Heart left ventricle (tissue), 16 donors: Measurements from ENCODE around the gene PGLYRP2. TPM values are rescaled to one million over a fixed set of nuclear protein-coding genes. Genes with fewer than 3 reads are reported as not detected.
A peak's percentile ranks its signal among the peaks of the same experiment; 100 is the strongest.

Source experiments
- ATAC-seq, 4 donors: fragments of 200-7000 bp; cut with Tn5 transposase; one replicate each; pipeline ENCODE4 v1.9.1; 2020 to 2022; ENCODE audit warnings: moderate library complexity in 4 of 4, mild to moderate bottlenecking in 3 of 4, moderate number of reproducible peaks in 1 of 4
- DNase-seq, 5 donors: peaks; one replicate each; pipeline ENCODE4 v3.0.0-alpha.2; 2020
- H3K27ac ChIP-seq, 12 donors: fragments of 200-600 bp; sonication (generic) in 4 of 12; one replicate each; pipeline versions ENCODE4 v1.5.0 to v1.8.0; 2016 to 2022; ENCODE audit warnings: mild to moderate bottlenecking in 2 of 12
- H3K27me3 ChIP-seq, 9 donors: fragments of 200-600 bp; sonication (generic) in 2 of 9; one replicate each; pipeline versions ENCODE4 v1.5.1 to v1.8.0; 2016 to 2022; ENCODE audit warnings: mild to moderate bottlenecking in 3 of 9
- H3K36me3 ChIP-seq, 9 donors: fragments of 200-600 bp; sonication (generic) in 2 of 9; one replicate each; pipeline versions ENCODE4 v1.5.0 to v1.8.0; 2018 to 2022; ENCODE audit warnings: mild to moderate bottlenecking in 2 of 9
- H3K4me1 ChIP-seq, 12 donors: fragments of 200-600 bp; sonication (generic) in 4 of 12; one replicate each; pipeline versions ENCODE4 v1.5.0 to v1.8.0; 2016 to 2022; ENCODE audit warnings: mild to moderate bottlenecking in 3 of 12
- H3K4me3 ChIP-seq, 12 donors: fragments of 200-600 bp; sonication (generic) in 4 of 12; one replicate each; pipeline versions ENCODE4 v1.5.0 to v1.8.0; 2017 to 2022; ENCODE audit warnings: mild to moderate bottlenecking in 9 of 12, moderate library complexity in 4 of 12
- H3K9me3 ChIP-seq, 12 donors: fragments of 200-600 bp; sonication (generic) in 4 of 12; one replicate each; pipeline versions ENCODE4 v1.5.0 to v1.8.0; 2016 to 2022; ENCODE audit warnings: mild to moderate bottlenecking in 1 of 12
- CTCF ChIP-seq, 12 donors: fragments of 200-600 bp; sonication (generic) in 4 of 12; IDR thresholded peaks; one replicate each; pipeline versions ENCODE4 v1.5.0 to v1.8.0; 2018 to 2022; ENCODE audit warnings: antibody characterized with exemption in 12 of 12, mild to moderate bottlenecking in 5 of 12
- POLR2A ChIP-seq, 2 donors: fragments of 450-650 bp; IDR thresholded peaks; one replicate each; pipeline ENCODE4 v1.6.1; 2017; ENCODE audit warnings: antibody characterized with exemption in 2 of 2, mild to moderate bottlenecking in 2 of 2, moderate library complexity in 2 of 2
- WGBS, 4 donors: extraction: QIAGEN DNeasy Blood & Tissue Kit in 2 of 4; methylation state at CpG; one replicate each; pipeline versions ENCODE4 v1.1.5 to v1.1.7; 2013 to 2018; 5-methylcytosine and 5-hydroxymethylcytosine counted together
- intact Hi-C, 10 donors: fragments of 100-400 bp; cut with DNase I; formaldehyde crosslinking; loops; one replicate each; pipeline versions ENCODE4 v1.11.1 to v1.14.2; 2022
- polyA plus RNA-seq, 2 donors: library from polyadenylated mRNA; stranded (reverse); fragments of 200-250 nt; gene quantifications; one replicate each; pipeline ENCODE4 v1.2.3, GENCODE V29; 2013
- total RNA-seq, 9 donors: library from RNA; depleted of rRNA in 2 of 9; stranded (reverse); fragments of >200 nt in 2 of 9; fragmentation: NEBNext Ultra II Directional in 3 of 9; extraction: Animal tissue kit (Norgen Biotek cat#: 25700) in 3 of 9; gene quantifications; one replicate each; pipeline versions ENCODE4 v1.1.0 to v1.2.4, GENCODE V29; 2016 to 2023
- donor health status: ischemic (EF 13 %, LVEDD 7.1; RV severe dilation, severe dysfunction).
- donor health status: healthy with polysubstance abuse.
- donor health status: DM: no; HTN: yes; CAD: no.
- donor health status: DM: no; HTN: no; CAD: no.
- donor health status: ischemic (EF 25% LVEDD 6.9; RV normal size, moderate dysfunction).
- donor health status: ischemic (EF 25% LVEDD 5.7; RV mildly dilated, moderate dysfunction).
- donor health status: healthy.
- donor health status: DM: yes; HTN: yes; CAD: no.
- donor health status: ischemic (EF 35%, LVEDD 5.7; RV mildly dilated, moderate dysfunction).
- donor health status: nonischemic (EF 11% LVEDD 7.7; RV severe dilation, severe dysfunction).
- donor health status: DM: yes; HTN: yes; CAD: no.
- donor health status: PGD.
- donor health status: ischemic (EF 29% LVEDD 5.4; RV normal size, mild dysfunction).
- donor health status: nonischemic (EF 23%, LVEDD 6.1; RV moderate dilation, normal function).

PGLYRP2 gene
- total and polyA plus RNA-seq, 11 donors = not detected

- no peaks in the 10 kb centered on the region for H3K9me3 ChIP-seq
- DNase-seq (peak in 2 of 5 donors; percentile 18 to 23), ATAC-seq (no peak)
- H3K27me3 ChIP-seq = no peaks in the 10 kb centered on the region
- peaks cover 3 to 40% (median 26%) of the 10 kb centered on the region in 12 donors for H3K4me1 ChIP-seq
- no peak overlapping the region for H3K27ac ChIP-seq
- WGBS, 4 donors = 91 to 95% (median 94%) methylated on average over 33 to 35 of the region's 35 CpGs
- peaks cover 0 to 63% (median 48%) of the 10 kb centered on the region in 9 donors for H3K36me3 ChIP-seq
- no peak overlapping the region for H3K4me3 ChIP-seq
- TF ChIP-seq CTCF (IDR thresholded peaks at IDR 0.05) = no peak
- TF ChIP-seq POLR2A (IDR thresholded peaks at IDR 0.05) = no peak
- intact Hi-C loops = loop anchor here in 2 of 10 donors (10.0 kb wide), 1 partner anchor 127 kb away; no protein-coding TSS in a partner anchor
Observed at GRCh38 chr19:15427991-15428471, 51.3 kb downstream of the PGLYRP2 start.

- H3K27ac ChIP-seq = no peak overlapping the region
- intact Hi-C loops = loop anchor here in 2 of 10 donors (10.0 kb wide), 1 partner anchor 127 kb away; no protein-coding TSS in a partner anchor
- H3K9me3 ChIP-seq = no peaks in the 10 kb centered on the region
- H3K4me1 ChIP-seq = peaks cover 3 to 42% (median 30%) of the 10 kb centered on the region in 12 donors
- no peak overlapping the region for H3K4me3 ChIP-seq
- DNase-seq (peak in 1 of 5 donors; percentile 24), ATAC-seq (no peak)
- H3K27me3 ChIP-seq = no peaks in the 10 kb centered on the region
- peaks cover 0 to 70% (median 55%) of the 10 kb centered on the region in 9 donors for H3K36me3 ChIP-seq
- no peak for TF ChIP-seq POLR2A (IDR thresholded peaks at IDR 0.05)
- TF ChIP-seq CTCF (IDR thresholded peaks at IDR 0.05) = no peak
- 95 to 98% (median 97%) methylated on average over 20 to 25 of the region's 25 CpGs for WGBS, 4 donors
Observed at GRCh38 chr19:15427350-15427700, 52.0 kb downstream of the PGLYRP2 start.

- intact Hi-C loops = loop anchor here in 2 of 10 donors (10.0 kb wide), 1 partner anchor 128 kb away; no protein-coding TSS in a partner anchor
- H3K4me1 ChIP-seq = peaks cover 3 to 46% (median 30%) of the 10 kb centered on the region in 12 donors
- no peak overlapping the region for H3K27ac ChIP-seq
- DNase-seq = peak in 2 of 5 donors; percentile 20 to 24
- TF ChIP-seq POLR2A (IDR thresholded peaks at IDR 0.05) = no peak
- no peak for TF ChIP-seq CTCF (IDR thresholded peaks at IDR 0.05)
- 88 to 91% (median 90%) methylated on average over 15 to 16 of the region's 16 CpGs for WGBS, 4 donors
- H3K27me3 ChIP-seq = no peaks in the 10 kb centered on the region
- H3K36me3 ChIP-seq = peaks cover 0 to 75% (median 56%) of the 10 kb centered on the region in 9 donors
- H3K4me3 ChIP-seq = no peak overlapping the region
- H3K9me3 ChIP-seq = no peaks in the 10 kb centered on the region
- no peak for ATAC-seq
Observed at GRCh38 chr19:15426485-15427349, 52.6 kb downstream of the PGLYRP2 start.

- no peak overlapping the region for H3K27ac ChIP-seq
- no peak for TF ChIP-seq CTCF (IDR thresholded peaks at IDR 0.05)
- no peak for TF ChIP-seq POLR2A (IDR thresholded peaks at IDR 0.05)
- ATAC-seq (no peak), DNase-seq (peak in 1 of 5 donors; percentile 24)
- peaks cover 0 to 75% (median 56%) of the 10 kb centered on the region in 9 donors for H3K36me3 ChIP-seq
- 91 to 95% (median 95%) methylated on average over 22 to 36 of the region's 36 CpGs for WGBS, 4 donors
- no peak overlapping the region for H3K4me3 ChIP-seq
- no peaks in the 10 kb centered on the region for H3K27me3 ChIP-seq
- H3K4me1 ChIP-seq = peaks cover 3 to 39% (median 18%) of the 10 kb centered on the region in 12 donors
- H3K9me3 ChIP-seq = no peaks in the 10 kb centered on the region
- intact Hi-C loops = loop anchor here in 2 of 10 donors (10.0 kb wide), 1 partner anchor 129 kb away; no protein-coding TSS in a partner anchor
Observed at GRCh38 chr19:15425321-15425950, 53.9 kb downstream of the PGLYRP2 start.
